Trophoblast cell (in vitro differentiated cells and primary cell): ENCODE measurements around the gene PAQR8.

Source experiments
- DNase-seq, 2 donors: peaks; one replicate each; pipeline ENCODE4 v3.0.0-alpha.2; 2016
- H2AFZ ChIP-seq: 2 replicates; pipeline ENCODE4 v1.6.1; 2013; ENCODE audit warnings: low read length, moderate library complexity, mild to moderate bottlenecking; ENCODE audit not compliant: insufficient read depth, poor library complexity
- H2AK5ac ChIP-seq: 2 replicates; pipeline ENCODE4 v1.6.1; 2013; ENCODE audit warnings: mild to moderate bottlenecking, low read length
- H2BK120ac ChIP-seq: 2 replicates; pipeline ENCODE4 v1.6.1; 2013; ENCODE audit warnings: low read length, mild to moderate bottlenecking, moderate library complexity; ENCODE audit not compliant: insufficient read depth, poor library complexity
- H2BK12ac ChIP-seq: 2 replicates; pipeline ENCODE4 v1.6.1; 2013; ENCODE audit warnings: mild to moderate bottlenecking, low read length, moderate library complexity
- H2BK5ac ChIP-seq: 2 replicates; pipeline ENCODE4 v1.6.1; 2013; ENCODE audit warnings: low read length, low read depth, moderate library complexity, mild to moderate bottlenecking; ENCODE audit not compliant: poor library complexity
- H3K14ac ChIP-seq: 2 replicates; pipeline ENCODE4 v1.6.1; 2013; ENCODE audit warnings: mild to moderate bottlenecking, low read length
- H3K18ac ChIP-seq: 2 replicates; pipeline ENCODE4 v1.6.1; 2013; ENCODE audit warnings: mild to moderate bottlenecking, low read length
- H3K23ac ChIP-seq: 2 replicates; pipeline ENCODE4 v1.6.1; 2013; ENCODE audit warnings: low read length
- H3K27ac ChIP-seq: 2 replicates; pipeline ENCODE4 v1.5.1; 2013; ENCODE audit warnings: low read depth, mild to moderate bottlenecking, inconsistent platforms, low read length, moderate library complexity
- H3K27me3 ChIP-seq: 2 replicates; pipeline ENCODE4 v1.6.1; 2013; ENCODE audit warnings: inconsistent platforms, mild to moderate bottlenecking, low read length, moderate library complexity; ENCODE audit not compliant: insufficient read depth
- H3K36me3 ChIP-seq, 2 experiments: 1 replicate in 1 of 2; 2 replicates in 1 of 2; pipeline ENCODE4 v1.6.1; 2013; ENCODE audit warnings: low read length in 2 of 2, mild to moderate bottlenecking in 2 of 2, moderate library complexity in 1 of 2; ENCODE audit not compliant: insufficient read depth in 2 of 2, control insufficient read depth in 1 of 2
- H3K4ac ChIP-seq: 2 replicates; pipeline ENCODE4 v1.6.1; 2013; ENCODE audit warnings: low read depth, mild to moderate bottlenecking, low read length, moderate library complexity
- H3K4me1 ChIP-seq, 2 experiments: 1 replicate in 1 of 2; 2 replicates in 1 of 2; pipeline ENCODE4 v1.6.1; 2013; ENCODE audit warnings: low read length in 2 of 2, mild to moderate bottlenecking in 2 of 2, moderate library complexity in 1 of 2; ENCODE audit not compliant: insufficient read depth in 2 of 2, control insufficient read depth in 1 of 2
- H3K4me2 ChIP-seq: 2 replicates; pipeline ENCODE4 v1.6.1; 2013; ENCODE audit warnings: inconsistent platforms, mild to moderate bottlenecking, low read length, moderate library complexity
- H3K4me3 ChIP-seq: 2 replicates; pipeline ENCODE4 v1.5.1; 2013; ENCODE audit warnings: mild to moderate bottlenecking, low read depth, low read length, inconsistent platforms
- H3K79me1 ChIP-seq: one replicate; pipeline ENCODE4 v1.6.1; 2013; ENCODE audit warnings: low read length
- H3K79me2 ChIP-seq: 2 replicates; pipeline ENCODE4 v1.6.1; 2013; ENCODE audit warnings: low read length, mild to moderate bottlenecking; ENCODE audit not compliant: control insufficient read depth, insufficient read depth, poor library complexity
- H3K9ac ChIP-seq: 2 replicates; pipeline ENCODE4 v1.6.1; 2013; ENCODE audit warnings: mild to moderate bottlenecking, low read length
- H3K9me3 ChIP-seq: 2 replicates; pipeline ENCODE4 v1.6.1; 2013; ENCODE audit warnings: low read depth, mild to moderate bottlenecking, control low read depth, inconsistent platforms, low read length; ENCODE audit not compliant: insufficient read depth
- H4K12ac ChIP-seq: 2 replicates; pipeline ENCODE4 v1.6.1; 2013; ENCODE audit warnings: low read depth, mild to moderate bottlenecking, low read length, moderate library complexity
- H4K8ac ChIP-seq: 2 replicates; pipeline ENCODE4 v1.6.1; 2013; ENCODE audit warnings: low read depth, mild to moderate bottlenecking, low read length, moderate library complexity
- H4K91ac ChIP-seq: one replicate; pipeline ENCODE4 v1.6.1; 2013; ENCODE audit warnings: low read depth, mild to moderate bottlenecking, low read length, moderate library complexity
- WGBS: extraction: QIAGEN DNeasy Blood & Tissue Kit; methylation state at CpG from one replicate; pipeline ENCODE4 v1.1.7; 2013; ENCODE audit warnings: missing lambda C conversion rate; ENCODE audit not compliant: insufficient read length, insufficient coverage; ENCODE audit errors: extremely low coverage; 5-methylcytosine and 5-hydroxymethylcytosine counted together

PAQR8 gene

GRCh38 chr6:52317841-52318581 is 43.9 kb upstream of the PAQR8 start:
- Histone ChIP-seq H3K27me3 (no peaks in the 10 kb centered on the region), H2BK5ac (no peak overlapping the region), H3K18ac (no peak overlapping the region), H4K91ac (no peak overlapping the region), H3K36me3 (no peaks in the 10 kb centered on the region), H3K4ac (no peak overlapping the region), H2AK5ac (no peak overlapping the region), H3K23ac (no peak overlapping the region), H3K79me2 (no peaks in the 10 kb centered on the region), H4K8ac (no peak overlapping the region), H3K9ac (no peak overlapping the region), H3K14ac (no peak overlapping the region), H3K27ac (no peak overlapping the region), H3K4me2 (no peak overlapping the region), H3K79me1 (peaks cover 10% of the 10 kb centered on the region), H4K12ac (no peak overlapping the region), H3K4me3 (no peak overlapping the region), H2BK120ac (no peak overlapping the region), H2AFZ (no peak overlapping the region), H3K9me3 (no peaks in the 10 kb centered on the region), H3K4me1 (peaks cover 2 to 10% of the 10 kb centered on the region in 2 experiments), H2BK12ac (no peak overlapping the region)
- peak; percentile 25 to 62 for DNase-seq
- WGBS, result no CpG with 5 or more reads among the region's 4 CpGs

GRCh38 chr6:52324189-52324588 is 37.8 kb upstream of the PAQR8 start:
- H3K18ac ChIP-seq, result no peak overlapping the region
- no peak overlapping the region for H3K14ac ChIP-seq
- H3K4ac ChIP-seq, result no peak overlapping the region
- no peak overlapping the region for H4K91ac ChIP-seq
- H2AFZ ChIP-seq, result no peak overlapping the region
- no peak overlapping the region for H3K27ac ChIP-seq
- no peak overlapping the region for H3K4me2 ChIP-seq
- peak overlapping the region; percentile 84 for H2AK5ac ChIP-seq
- H3K4me1 ChIP-seq, result peaks cover 12 to 18% of the 10 kb centered on the region in 2 experiments
- H3K9ac ChIP-seq, result no peak overlapping the region
- no peak overlapping the region for H2BK5ac ChIP-seq
- no peak overlapping the region for H4K12ac ChIP-seq
- H3K27me3 ChIP-seq, result no peaks in the 10 kb centered on the region
- no peaks in the 10 kb centered on the region for H3K79me2 ChIP-seq
- no peaks in the 10 kb centered on the region for H3K36me3 ChIP-seq
- no peak overlapping the region for H4K8ac ChIP-seq
- no peaks in the 10 kb centered on the region for H3K9me3 ChIP-seq
- peak overlapping the region; percentile 58 for H2BK120ac ChIP-seq
- peaks cover 16% of the 10 kb centered on the region for H3K79me1 ChIP-seq
- H2BK12ac ChIP-seq, result peak overlapping the region; percentile 69
- H3K23ac ChIP-seq, result no peak overlapping the region
- no CpG with 5 or more reads among the region's 6 CpGs for WGBS
- DNase-seq, result no peak
- H3K4me3 ChIP-seq, result no peak overlapping the region

GRCh38 chr6:52325695-52326471 is 36.1 kb upstream of the PAQR8 start:
- Histone ChIP-seq H4K91ac (peak overlapping the region; percentile 91), H4K12ac (no peak overlapping the region)
- WGBS, result no CpG with 5 or more reads among the region's 14 CpGs

GRCh38 chr6:52326540-52327364 is 35.2 kb upstream of the PAQR8 start:
- Histone ChIP-seq H2BK120ac (peak overlapping the region; percentile 65), H3K4me2 (no peak overlapping the region), H3K9ac (no peak overlapping the region), H3K27me3 (no peaks in the 10 kb centered on the region), H4K8ac (no peak overlapping the region), H3K9me3 (no peaks in the 10 kb centered on the region), H3K79me1 (peaks cover 18% of the 10 kb centered on the region), H2AK5ac (peak overlapping the region; percentile 15), H2AFZ (no peak overlapping the region), H3K79me2 (no peaks in the 10 kb centered on the region), H3K4ac (no peak overlapping the region), H3K18ac (no peak overlapping the region), H2BK12ac (peak overlapping the region; percentile 46), H4K12ac (no peak overlapping the region), H3K36me3 (no peaks in the 10 kb centered on the region), H3K23ac (no peak overlapping the region), H3K4me1 (peaks cover 16 to 23% of the 10 kb centered on the region in 2 experiments), H2BK5ac (peak overlapping the region; percentile 26), H3K14ac (peak overlapping the region; percentile 32), H3K27ac (peak overlapping the region; percentile 50), H4K91ac (peak overlapping the region; percentile 69), H3K4me3 (no peak overlapping the region)
- no CpG with 5 or more reads among the region's 3 CpGs for WGBS
- no peak for DNase-seq

More at GRCh38 chr6:52325695-52326471, 36.1 kb upstream of the PAQR8 start:
- H3K79me2 ChIP-seq, result no peaks in the 10 kb centered on the region
- H2BK12ac ChIP-seq, result peak overlapping the region; percentile 98
- peak overlapping the region; percentile 50 for H3K27ac ChIP-seq
- H2AK5ac ChIP-seq, result peak overlapping the region; percentile 88
- no peaks in the 10 kb centered on the region for H3K36me3 ChIP-seq
- no peaks in the 10 kb centered on the region for H3K27me3 ChIP-seq
- peak overlapping the region; percentile 50 for H3K4ac ChIP-seq
- peaks cover 18% of the 10 kb centered on the region for H3K79me1 ChIP-seq
- H3K4me1 ChIP-seq, result peaks cover 16 to 22% of the 10 kb centered on the region in 2 experiments
- H4K8ac ChIP-seq, result peak overlapping the region; percentile 56
- H3K23ac ChIP-seq, result no peak overlapping the region
- H3K9ac ChIP-seq, result no peak overlapping the region
- peak in 1 of 2 donors; percentile 34 for DNase-seq
- no peaks in the 10 kb centered on the region for H3K9me3 ChIP-seq
- H2AFZ ChIP-seq, result no peak overlapping the region
- H3K14ac ChIP-seq, result peak overlapping the region; percentile 82
- H3K4me2 ChIP-seq, result peak overlapping the region; percentile 33
- peak overlapping the region; percentile 80 for H2BK5ac ChIP-seq
- no peak overlapping the region for H3K18ac ChIP-seq
- H2BK120ac ChIP-seq, result peak overlapping the region; percentile 85
- no peak overlapping the region for H3K4me3 ChIP-seq
